ENCODE measurements around the gene C19orf53. TPM values are rescaled to one million over a fixed set of nuclear protein-coding genes. Genes with fewer than 3 reads are reported as not detected.

C19orf53 gene
- 30.0 and 42.6 TPM in 2 replicates for total RNA-seq

GRCh38 chr19:13774217-13775191 lies at the start of gene C19orf53:
Gene C19orf53, plus strand, starts transcription at chr19:13774456. Its CDS starts 22 bp downstream, at chr19:13774478.

GRCh38 chr19:13764101-13764807 lies 10.0 kb upstream of the C19orf53 start, which contains the start of gene MRI1:
Gene MRI1, plus strand, starts transcription at chr19:13764522. Its CDS starts 67 bp downstream, at chr19:13764589.

DNA sequence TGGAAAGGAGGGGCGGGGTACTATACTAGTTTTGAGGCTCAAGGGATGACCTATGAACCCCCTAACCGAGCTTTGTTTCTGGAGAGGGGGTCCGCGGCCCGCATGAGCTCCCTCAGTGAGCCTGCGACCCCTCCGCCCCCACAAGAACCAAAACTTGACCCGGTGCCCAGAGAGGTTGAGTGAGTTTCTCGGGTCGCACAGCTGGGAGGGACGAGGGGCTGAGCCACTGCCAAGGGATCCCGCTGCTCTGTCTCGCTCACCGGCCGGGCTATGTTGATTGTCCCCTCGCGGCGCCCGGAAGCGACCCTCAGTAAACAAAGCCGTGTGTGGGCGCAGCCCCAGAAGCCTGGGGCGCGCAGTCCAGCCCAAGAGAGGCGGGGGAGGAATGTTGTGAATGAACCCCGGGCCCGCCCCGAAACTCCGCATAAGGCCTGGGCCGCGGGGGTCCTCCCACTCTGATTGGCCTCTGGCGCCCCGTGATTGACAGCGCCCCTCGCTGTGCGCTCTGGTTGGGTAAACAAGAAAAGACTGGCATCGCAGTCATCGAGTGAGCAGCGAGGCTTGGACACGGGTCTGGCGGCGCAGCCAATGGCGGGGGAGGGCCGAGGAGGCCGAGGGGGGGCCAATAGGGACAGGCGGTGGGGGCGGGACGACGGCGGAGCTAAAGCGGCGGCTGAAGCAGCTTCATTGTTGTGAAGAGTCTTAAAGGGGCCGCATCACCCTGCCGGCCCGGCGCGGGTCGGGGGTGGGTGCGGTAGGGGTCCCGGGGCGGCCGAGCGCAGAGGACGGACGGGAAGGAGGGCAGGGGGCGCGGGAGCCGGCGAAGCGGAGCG lies 20.7 kb downstream of the C19orf53 start, which contains the start of gene ZSWIM4:
TSS of gene ZSWIM4 (plus strand) at position 687 of the 833 bp plus-strand sequence. CDS start 206 bp downstream, outside the sequence.

Small RNAs within 50 kb of the gene (small RNA-seq; reads per million reads assigned to genes)
- not detected for gene RN7SL619P

Other genes with a start within 250 kb of the C19orf53 start
- gene MRI1, start 9.9 kb upstream of the C19orf53 start, total RNA-seq = 22.5 and 26.3 TPM in 2 replicates
- 8.4 and 11.4 TPM in 2 replicates for gene ZSWIM4, start 21.0 kb downstream of the C19orf53 start, total RNA-seq
- 0.49 TPM in 1 of 2 replicates, not detected in the other for gene NANOS3, start 102.7 kb downstream of the C19orf53 start, total RNA-seq
- gene BRME1, start 131.7 kb downstream of the C19orf53 start, total RNA-seq = 0.36 and 0.97 TPM in 2 replicates
- gene CC2D1A, start 131.7 kb downstream of the C19orf53 start, total RNA-seq = 24.7 and 26.8 TPM in 2 replicates
- gene PODNL1, start 164.0 kb downstream of the C19orf53 start, total RNA-seq = 7.2 and 11.5 TPM in 2 replicates
- 12.8 and 14.3 TPM in 2 replicates for gene DCAF15, start 178.1 kb downstream of the C19orf53 start, total RNA-seq
- gene RFX1, start 231.9 kb downstream of the C19orf53 start, total RNA-seq = 3.2 TPM in 2 replicates

All from hair follicle dermal papilla cell (primary cell).